ENCODE data around the gene C6orf47.

- TF ChIP-seq, protein P1, sequence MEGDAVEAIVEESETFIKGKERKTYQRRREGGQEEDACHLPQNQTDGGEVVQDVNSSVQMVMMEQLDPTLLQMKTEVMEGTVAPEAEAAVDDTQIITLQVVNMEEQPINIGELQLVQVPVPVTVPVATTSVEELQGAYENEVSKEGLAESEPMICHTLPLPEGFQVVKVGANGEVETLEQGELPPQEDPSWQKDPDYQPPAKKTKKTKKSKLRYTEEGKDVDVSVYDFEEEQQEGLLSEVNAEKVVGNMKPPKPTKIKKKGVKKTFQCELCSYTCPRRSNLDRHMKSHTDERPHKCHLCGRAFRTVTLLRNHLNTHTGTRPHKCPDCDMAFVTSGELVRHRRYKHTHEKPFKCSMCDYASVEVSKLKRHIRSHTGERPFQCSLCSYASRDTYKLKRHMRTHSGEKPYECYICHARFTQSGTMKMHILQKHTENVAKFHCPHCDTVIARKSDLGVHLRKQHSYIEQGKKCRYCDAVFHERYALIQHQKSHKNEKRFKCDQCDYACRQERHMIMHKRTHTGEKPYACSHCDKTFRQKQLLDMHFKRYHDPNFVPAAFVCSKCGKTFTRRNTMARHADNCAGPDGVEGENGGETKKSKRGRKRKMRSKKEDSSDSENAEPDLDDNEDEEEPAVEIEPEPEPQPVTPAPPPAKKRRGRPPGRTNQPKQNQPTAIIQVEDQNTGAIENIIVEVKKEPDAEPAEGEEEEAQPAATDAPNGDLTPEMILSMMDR (IDR thresholded peaks at IDR 0.05) = no peak
- TF ChIP-seq POLR2A (IDR thresholded peaks at IDR 0.05) = no peak
These were observed 16.6 kb downstream of the C6orf47 start for GRCh38 chr6:31643818-31644454.

Data from lower leg skin (tissue), 3 donors.